ENCODE measurements around the gene MAP3K21. TPM values are rescaled to one million over a fixed set of nuclear protein-coding genes. Genes with fewer than 3 reads are reported as not detected.

Gene MAP3K21
- total and polyA plus RNA-seq, 2 of the 8 experiments (the other 6 are each of a cell fraction or from before 2014, with no cell fraction given), result 21.2 to 21.8 TPM

DNA sequence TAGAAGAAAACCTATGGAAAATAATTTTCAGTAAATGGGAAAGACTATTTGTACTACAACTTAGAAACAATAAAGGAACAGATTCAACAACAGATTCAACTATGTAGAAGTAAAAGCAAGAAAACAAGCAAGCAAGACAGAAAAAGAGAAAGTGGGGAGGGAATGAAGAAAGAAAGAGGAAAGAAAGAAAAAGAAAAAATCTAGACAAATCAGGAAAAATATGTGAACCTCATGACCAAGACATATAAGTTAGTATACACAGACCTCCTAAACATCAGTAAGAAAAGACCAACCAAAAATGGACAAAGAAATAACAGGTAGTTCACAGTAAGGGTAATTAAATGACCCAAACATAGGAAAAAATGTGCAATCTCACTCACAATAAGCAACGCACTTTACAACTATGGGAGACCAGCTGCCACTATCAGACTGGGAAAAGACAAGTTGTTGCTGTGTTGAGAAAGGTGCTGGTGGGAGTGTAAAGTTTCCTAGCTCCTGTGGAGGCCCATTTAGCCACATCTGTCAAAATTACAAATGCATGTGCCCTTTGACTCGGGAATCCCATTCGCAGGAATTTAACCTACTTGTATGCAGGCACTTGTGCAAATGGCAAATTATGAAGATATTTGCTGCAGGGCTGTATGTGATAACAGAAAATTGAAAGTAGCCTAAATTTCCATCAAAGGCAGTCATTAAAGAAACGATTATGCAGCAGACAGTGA lies 13.9 kb upstream of the MAP3K21 start:
- no peak overlapping the region for H3K4me2 ChIP-seq (ENCODE audit: insufficient read depth in 1 of 2, low read depth in 2 of 2, low read length in 2 of 2)
- H3K27ac ChIP-seq (ENCODE audit: low read depth, low read length), result no peak overlapping the region
- no peak overlapping the region for H2BK15ac ChIP-seq (ENCODE audit: low read length)
- no peaks in the 10 kb centered on the region for H4K20me1 ChIP-seq (replicated peaks in 1 of 2; ENCODE audit: control insufficient read depth in 1 of 2, insufficient read depth in 2 of 2, low read length in 2 of 2)
- no peaks in the 10 kb centered on the region for H3K79me1 ChIP-seq (ENCODE audit: low read depth, low read length)
- H3K4ac ChIP-seq (replicated peaks; ENCODE audit: insufficient read length, low read depth, low read length), result no peak overlapping the region
- H3K23ac ChIP-seq (ENCODE audit: insufficient read length), result no peak overlapping the region
- no peaks in the 10 kb centered on the region for H3K23me2 ChIP-seq (ENCODE audit: low read depth, low read length)
- POLR2A ChIA-PET (ENCODE audit: partially characterized antibody), result no interaction called here
- H3K27me3 ChIP-seq (replicated peaks in 1 of 4; ENCODE audit: control insufficient read depth in 3 of 4, extremely low read depth in 1 of 4, insufficient read depth in 3 of 4, low read length in 3 of 4), result no peaks in the 10 kb centered on the region
- no peak overlapping the region for H3K4me3 ChIP-seq (ENCODE audit: extremely low read depth in 1 of 4, insufficient read depth in 2 of 4, low read depth in 3 of 4, low read length in 4 of 4)
- DNase-seq (ENCODE audit: low read depth in 1 of 2, low spot score in 2 of 2), result no peak
- no peak overlapping the region for H2AK5ac ChIP-seq (ENCODE audit: low read depth, low read length)
- H3K79me2 ChIP-seq (ENCODE audit: control insufficient read depth in 1 of 2, insufficient read depth in 2 of 2, low read length in 2 of 2), result no peaks in the 10 kb centered on the region
- H2BK20ac ChIP-seq (ENCODE audit: low read length), result no peak overlapping the region
- H3K9ac ChIP-seq (replicated peaks in 1 of 4; ENCODE audit: extremely low read depth in 1 of 4, low read depth in 3 of 4, low read length in 3 of 4), result no peak overlapping the region
- H3K56ac ChIP-seq (replicated peaks; ENCODE audit: insufficient read length, low read depth, low read length), result no peak overlapping the region
- no peak overlapping the region for H4K5ac ChIP-seq (ENCODE audit: insufficient read length, low read depth, low read length)
- no peak overlapping the region for H2BK5ac ChIP-seq (ENCODE audit: low read depth, low read length)
- H3K14ac ChIP-seq (ENCODE audit: insufficient read length), result no peak overlapping the region
- H3K36me3 ChIP-seq (ENCODE audit: control insufficient read depth in 2 of 4, insufficient read depth in 4 of 4, low read length in 3 of 4), result no peaks in the 10 kb centered on the region
- H4K8ac ChIP-seq (ENCODE audit: extremely low read depth, insufficient read depth, low read length), result no peak overlapping the region
- CTCF ChIA-PET (ENCODE audit: partially characterized antibody), result no interaction called here
- peaks cover 0 to 3% (median 0%) of the 10 kb centered on the region in 4 experiments; a peak in 2 of 7 replicates for H3K4me1 ChIP-seq (replicated peaks in 1 of 4; ENCODE audit: control insufficient read depth in 3 of 4, insufficient read depth in 4 of 4, low read length in 3 of 4)
- H3K18ac ChIP-seq (ENCODE audit: extremely low read depth, low read length), result no peak overlapping the region
- WGBS, 2 experiments (ENCODE audit: extremely low coverage in 1 of 2, insufficient coverage in 1 of 2, insufficient read length in 1 of 2, insufficient replicate concordance in 2 of 2, low coverage in 1 of 2, low lambda C conversion rate in 2 of 2, missing lambda C conversion rate in 1 of 2), result 77% methylated on average over 4 of the region's 4 CpGs; no CpG with 5 or more reads in 1 of the 2 experiments
- no peak for FAIRE-seq
- no peak overlapping the region for H4K91ac ChIP-seq (replicated peaks; ENCODE audit: insufficient read length, low read length)
- H2BK120ac ChIP-seq (replicated peaks; ENCODE audit: low read depth, low read length), result no peak overlapping the region
- no peak overlapping the region for H2BK12ac ChIP-seq (ENCODE audit: low read depth, low read length)
- H2AFZ ChIP-seq (ENCODE audit: low read length), result no peak overlapping the region
- H3K9me3 ChIP-seq (ENCODE audit: insufficient read depth in 2 of 2, low read depth in 1 of 2, low read length in 1 of 2), result no peaks in the 10 kb centered on the region; a peak in 1 of 4 replicates
- TF ChIP-seq POLR2A (IDR thresholded peaks at IDR 0.05; ENCODE audit: control extremely low read depth in 1 of 2, low read depth in 2 of 2, low read length in 2 of 2) (no peak), ZNF274 (IDR thresholded peaks at IDR 0.05; ENCODE audit: borderline replicate concordance, extremely low read depth, low read length) (no peak), KDM5A (IDR thresholded peaks at IDR 0.05; ENCODE audit: low read length) (no peak), GABPA (IDR thresholded peaks at IDR 0.05; ENCODE audit: borderline replicate concordance, insufficient read depth, low read length) (no peak), KDM1A (IDR thresholded peaks at IDR 0.05; ENCODE audit: borderline replicate concordance, low read length) (no peak), NANOG (IDR thresholded peaks at IDR 0.05; ENCODE audit: insufficient read depth, low read depth, low read length, poor library complexity, severe bottlenecking) (no peak), TBP (IDR thresholded peaks at IDR 0.05; ENCODE audit: low read depth, low read length) (no peak), MAFK (IDR thresholded peaks at IDR 0.05; ENCODE audit: low read depth, low read length) (no peak)

Measured in H1 (cell line).